Measurements from ENCODE around the gene EI24.

EI24 gene

GRCh38 chr11:125627236-125627910 is 58.1 kb downstream of the EI24 start:
- DNase-seq (ENCODE audit: low read depth), result no peak
